Measurements from ENCODE around the gene GIGYF2.

Gene GIGYF2

GRCh38 chr2:232838406-232838874, 141.3 kb downstream of the GIGYF2 start:
- no peak for TF ChIP-seq FOXP2 (optimal IDR thresholded peaks at IDR 0.05; ENCODE audit: borderline replicate concordance, extremely low read depth, extremely low read length, insufficient read depth)
- TF ChIP-seq, protein P1, sequence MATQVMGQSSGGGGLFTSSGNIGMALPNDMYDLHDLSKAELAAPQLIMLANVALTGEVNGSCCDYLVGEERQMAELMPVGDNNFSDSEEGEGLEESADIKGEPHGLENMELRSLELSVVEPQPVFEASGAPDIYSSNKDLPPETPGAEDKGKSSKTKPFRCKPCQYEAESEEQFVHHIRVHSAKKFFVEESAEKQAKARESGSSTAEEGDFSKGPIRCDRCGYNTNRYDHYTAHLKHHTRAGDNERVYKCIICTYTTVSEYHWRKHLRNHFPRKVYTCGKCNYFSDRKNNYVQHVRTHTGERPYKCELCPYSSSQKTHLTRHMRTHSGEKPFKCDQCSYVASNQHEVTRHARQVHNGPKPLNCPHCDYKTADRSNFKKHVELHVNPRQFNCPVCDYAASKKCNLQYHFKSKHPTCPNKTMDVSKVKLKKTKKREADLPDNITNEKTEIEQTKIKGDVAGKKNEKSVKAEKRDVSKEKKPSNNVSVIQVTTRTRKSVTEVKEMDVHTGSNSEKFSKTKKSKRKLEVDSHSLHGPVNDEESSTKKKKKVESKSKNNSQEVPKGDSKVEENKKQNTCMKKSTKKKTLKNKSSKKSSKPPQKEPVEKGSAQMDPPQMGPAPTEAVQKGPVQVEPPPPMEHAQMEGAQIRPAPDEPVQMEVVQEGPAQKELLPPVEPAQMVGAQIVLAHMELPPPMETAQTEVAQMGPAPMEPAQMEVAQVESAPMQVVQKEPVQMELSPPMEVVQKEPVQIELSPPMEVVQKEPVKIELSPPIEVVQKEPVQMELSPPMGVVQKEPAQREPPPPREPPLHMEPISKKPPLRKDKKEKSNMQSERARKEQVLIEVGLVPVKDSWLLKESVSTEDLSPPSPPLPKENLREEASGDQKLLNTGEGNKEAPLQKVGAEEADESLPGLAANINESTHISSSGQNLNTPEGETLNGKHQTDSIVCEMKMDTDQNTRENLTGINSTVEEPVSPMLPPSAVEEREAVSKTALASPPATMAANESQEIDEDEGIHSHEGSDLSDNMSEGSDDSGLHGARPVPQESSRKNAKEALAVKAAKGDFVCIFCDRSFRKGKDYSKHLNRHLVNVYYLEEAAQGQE (IDR thresholded peaks at IDR 0.05; ENCODE audit: insufficient read depth in 1 of 2, low read depth in 2 of 2, low read length in 2 of 2) = no peak
- TF ChIP-seq POLR2AphosphoS5 (IDR thresholded peaks at IDR 0.05; ENCODE audit: low read depth, low read length) = no peak
- TF ChIP-seq SIN3A (IDR thresholded peaks at IDR 0.05; ENCODE audit: borderline replicate concordance, insufficient read depth, low read length) = no peak
- TF ChIP-seq TAF1 (IDR thresholded peaks at IDR 0.05; ENCODE audit: borderline replicate concordance, insufficient read depth, low read length) = no peak

DNA sequence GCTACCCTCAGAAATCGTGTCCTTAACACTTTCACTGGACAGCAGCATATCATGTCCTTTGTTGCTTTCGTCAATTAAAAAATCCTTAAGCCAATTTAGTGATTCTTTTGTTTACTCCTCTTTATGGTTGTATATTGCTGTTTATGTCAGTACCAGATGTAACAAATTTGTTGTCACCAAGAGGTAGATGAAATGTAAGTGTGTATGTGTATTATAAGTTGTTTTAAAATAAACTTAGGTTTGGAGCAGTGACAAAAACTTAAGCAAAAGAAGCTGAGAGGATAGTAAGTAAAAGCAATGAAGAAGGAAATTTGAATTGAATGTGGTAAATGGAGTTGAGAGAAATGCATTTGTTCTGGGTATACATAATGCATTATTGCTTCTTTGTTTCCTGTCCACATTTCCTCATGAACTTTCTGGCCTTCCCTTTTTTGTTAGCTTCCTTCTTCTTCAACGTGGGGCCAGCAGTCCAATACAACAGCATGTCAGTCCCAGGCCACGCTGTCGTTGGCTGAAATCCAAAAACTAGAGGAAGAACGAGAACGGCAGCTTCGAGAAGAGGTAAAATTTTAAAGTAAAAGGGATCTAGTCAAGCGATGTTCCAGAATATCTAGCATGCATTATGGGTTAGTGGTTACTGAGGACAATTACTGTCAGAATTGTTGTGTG, 142.4 kb downstream of the GIGYF2 start:
- TF ChIP-seq FOXP2 (optimal IDR thresholded peaks at IDR 0.05; ENCODE audit: borderline replicate concordance, extremely low read depth, extremely low read length, insufficient read depth) (no peak), POLR2AphosphoS5 (IDR thresholded peaks at IDR 0.05; ENCODE audit: low read depth, low read length) (no peak), TAF1 (IDR thresholded peaks at IDR 0.05; ENCODE audit: borderline replicate concordance, insufficient read depth, low read length) (no peak)
- TF ChIP-seq, protein P1 (IDR thresholded peaks at IDR 0.05; ENCODE audit: insufficient read depth in 1 of 2, low read depth in 2 of 2, low read length in 2 of 2) = no peak

- TF ChIP-seq, protein P1 (IDR thresholded peaks at IDR 0.05; ENCODE audit: insufficient read depth in 1 of 2, low read depth in 2 of 2, low read length in 2 of 2) = no peak
- TF ChIP-seq POLR2AphosphoS5 (IDR thresholded peaks at IDR 0.05; ENCODE audit: low read depth, low read length) (no peak), TAF1 (IDR thresholded peaks at IDR 0.05; ENCODE audit: borderline replicate concordance, insufficient read depth, low read length) (no peak), SIN3A (IDR thresholded peaks at IDR 0.05; ENCODE audit: borderline replicate concordance, insufficient read depth, low read length) (no peak)
These were observed 145.6 kb downstream of the GIGYF2 start for GRCh38 chr2:232842689-232843088.

DNA sequence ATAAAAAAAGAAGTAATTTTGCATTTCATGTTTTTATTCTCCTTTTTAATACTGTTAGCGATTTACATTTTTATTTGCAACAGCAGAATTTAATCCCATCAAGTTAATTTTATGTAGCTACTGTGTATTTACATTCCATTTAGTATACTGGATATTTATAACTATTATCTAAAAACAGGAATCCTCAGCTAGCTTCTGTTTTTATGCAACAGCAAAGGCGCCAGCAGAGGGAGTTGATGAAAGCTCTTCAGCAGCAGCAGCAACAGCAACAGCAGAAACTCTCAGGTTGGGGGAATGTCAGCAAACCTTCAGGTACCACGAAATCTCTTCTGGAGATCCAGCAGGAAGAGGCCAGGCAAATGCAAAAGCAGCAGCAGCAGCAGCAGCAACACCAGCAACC, 146.7 kb downstream of the GIGYF2 start:
- TF ChIP-seq SIN3A (IDR thresholded peaks at IDR 0.05; ENCODE audit: borderline replicate concordance, insufficient read depth, low read length) (no peak), POLR2AphosphoS5 (IDR thresholded peaks at IDR 0.05; ENCODE audit: low read depth, low read length) (no peak), TAF1 (IDR thresholded peaks at IDR 0.05; ENCODE audit: borderline replicate concordance, insufficient read depth, low read length) (no peak), FOXP2 (optimal IDR thresholded peaks at IDR 0.05; ENCODE audit: borderline replicate concordance, extremely low read depth, extremely low read length, insufficient read depth) (no peak)
- TF ChIP-seq, protein P1 (IDR thresholded peaks at IDR 0.05; ENCODE audit: insufficient read depth in 1 of 2, low read depth in 2 of 2, low read length in 2 of 2) = no peak

Data from PFSK-1 (cell line).